ENCODE results near the gene MRPS22.

GRCh38 chr3:139328356-139328755 lies 15.5 kb upstream of the MRPS22 start:
- TF ChIP-seq CTCF (IDR thresholded peaks at IDR 0.05) = no peak
- TF ChIP-seq POLR2AphosphoS5 (IDR thresholded peaks at IDR 0.05) = no peak
